ENCODE measurements around the gene GTF3A. TPM values are rescaled to one million over a fixed set of nuclear protein-coding genes. Genes with fewer than 3 reads are reported as not detected.
A peak's percentile ranks its signal among the peaks of the same experiment; 100 is the strongest.

Gene GTF3A
- polyA plus RNA-seq (2012; ENCODE audit: insufficient read length, low read depth) = 71.7 TPM

GRCh38 chr13:27424246-27425157 is at the start of gene GTF3A:
GTF3A (plus strand) TSS chr13:27424619.
- TF ChIP-seq FOXP2 (optimal IDR thresholded peaks at IDR 0.05; ENCODE audit: borderline replicate concordance, extremely low read depth, extremely low read length, insufficient read depth) = peak; percentile 18
- TF ChIP-seq, protein P1, sequence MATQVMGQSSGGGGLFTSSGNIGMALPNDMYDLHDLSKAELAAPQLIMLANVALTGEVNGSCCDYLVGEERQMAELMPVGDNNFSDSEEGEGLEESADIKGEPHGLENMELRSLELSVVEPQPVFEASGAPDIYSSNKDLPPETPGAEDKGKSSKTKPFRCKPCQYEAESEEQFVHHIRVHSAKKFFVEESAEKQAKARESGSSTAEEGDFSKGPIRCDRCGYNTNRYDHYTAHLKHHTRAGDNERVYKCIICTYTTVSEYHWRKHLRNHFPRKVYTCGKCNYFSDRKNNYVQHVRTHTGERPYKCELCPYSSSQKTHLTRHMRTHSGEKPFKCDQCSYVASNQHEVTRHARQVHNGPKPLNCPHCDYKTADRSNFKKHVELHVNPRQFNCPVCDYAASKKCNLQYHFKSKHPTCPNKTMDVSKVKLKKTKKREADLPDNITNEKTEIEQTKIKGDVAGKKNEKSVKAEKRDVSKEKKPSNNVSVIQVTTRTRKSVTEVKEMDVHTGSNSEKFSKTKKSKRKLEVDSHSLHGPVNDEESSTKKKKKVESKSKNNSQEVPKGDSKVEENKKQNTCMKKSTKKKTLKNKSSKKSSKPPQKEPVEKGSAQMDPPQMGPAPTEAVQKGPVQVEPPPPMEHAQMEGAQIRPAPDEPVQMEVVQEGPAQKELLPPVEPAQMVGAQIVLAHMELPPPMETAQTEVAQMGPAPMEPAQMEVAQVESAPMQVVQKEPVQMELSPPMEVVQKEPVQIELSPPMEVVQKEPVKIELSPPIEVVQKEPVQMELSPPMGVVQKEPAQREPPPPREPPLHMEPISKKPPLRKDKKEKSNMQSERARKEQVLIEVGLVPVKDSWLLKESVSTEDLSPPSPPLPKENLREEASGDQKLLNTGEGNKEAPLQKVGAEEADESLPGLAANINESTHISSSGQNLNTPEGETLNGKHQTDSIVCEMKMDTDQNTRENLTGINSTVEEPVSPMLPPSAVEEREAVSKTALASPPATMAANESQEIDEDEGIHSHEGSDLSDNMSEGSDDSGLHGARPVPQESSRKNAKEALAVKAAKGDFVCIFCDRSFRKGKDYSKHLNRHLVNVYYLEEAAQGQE (IDR thresholded peaks at IDR 0.05; ENCODE audit: insufficient read depth in 1 of 2, low read depth in 2 of 2, low read length in 2 of 2) = no peak
- no peak for TF ChIP-seq SIN3A (IDR thresholded peaks at IDR 0.05; ENCODE audit: borderline replicate concordance, insufficient read depth, low read length)
- TF ChIP-seq TAF1 (IDR thresholded peaks at IDR 0.05; ENCODE audit: borderline replicate concordance, insufficient read depth, low read length) = no peak
- peak; percentile 78 for TF ChIP-seq POLR2AphosphoS5 (IDR thresholded peaks at IDR 0.05; ENCODE audit: low read depth, low read length)

DNA sequence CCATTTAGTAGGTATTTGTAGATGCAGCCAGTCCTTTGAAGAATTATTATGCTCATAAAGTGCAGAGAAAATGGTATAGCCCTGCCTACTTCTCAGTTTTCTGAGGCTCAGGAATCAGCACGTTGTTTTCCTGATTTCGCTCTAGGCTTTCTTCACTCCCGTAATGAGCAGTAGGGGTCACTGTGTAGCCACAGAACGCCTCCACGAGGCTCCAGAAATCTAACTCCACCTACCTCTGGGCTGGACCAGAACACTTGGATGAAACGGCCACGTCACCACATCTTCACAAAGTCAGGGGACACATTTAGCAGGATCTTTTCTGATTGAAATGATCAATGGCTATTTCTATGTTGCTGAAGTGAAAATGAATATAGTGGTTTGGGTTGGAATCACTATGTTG is 49.8 kb upstream of the GTF3A start:
- TF ChIP-seq POLR2AphosphoS5 (IDR thresholded peaks at IDR 0.05; ENCODE audit: low read depth, low read length) = no peak
- TF ChIP-seq FOXP2 (optimal IDR thresholded peaks at IDR 0.05; ENCODE audit: borderline replicate concordance, extremely low read depth, extremely low read length, insufficient read depth) = no peak

- TF ChIP-seq, protein P1 (IDR thresholded peaks at IDR 0.05; ENCODE audit: insufficient read depth in 1 of 2, low read depth in 2 of 2, low read length in 2 of 2) = no peak
- TF ChIP-seq TAF1 (IDR thresholded peaks at IDR 0.05; ENCODE audit: borderline replicate concordance, insufficient read depth, low read length) (no peak), SIN3A (IDR thresholded peaks at IDR 0.05; ENCODE audit: borderline replicate concordance, insufficient read depth, low read length) (no peak), POLR2AphosphoS5 (IDR thresholded peaks at IDR 0.05; ENCODE audit: low read depth, low read length) (no peak)
Measured at GRCh38 chr13:27375686-27376326, 48.6 kb upstream of the GTF3A start.

- TF ChIP-seq TAF1 (IDR thresholded peaks at IDR 0.05; ENCODE audit: borderline replicate concordance, insufficient read depth, low read length) = no peak
- TF ChIP-seq, protein P1 (IDR thresholded peaks at IDR 0.05; ENCODE audit: insufficient read depth in 1 of 2, low read depth in 2 of 2, low read length in 2 of 2) = no peak
- no peak for TF ChIP-seq POLR2AphosphoS5 (IDR thresholded peaks at IDR 0.05; ENCODE audit: low read depth, low read length)
- TF ChIP-seq FOXP2 (optimal IDR thresholded peaks at IDR 0.05; ENCODE audit: borderline replicate concordance, extremely low read depth, extremely low read length, insufficient read depth) = no peak
- no peak for TF ChIP-seq SIN3A (IDR thresholded peaks at IDR 0.05; ENCODE audit: borderline replicate concordance, insufficient read depth, low read length)
Measured at GRCh38 chr13:27379126-27379525, 45.3 kb upstream of the GTF3A start.

DNA sequence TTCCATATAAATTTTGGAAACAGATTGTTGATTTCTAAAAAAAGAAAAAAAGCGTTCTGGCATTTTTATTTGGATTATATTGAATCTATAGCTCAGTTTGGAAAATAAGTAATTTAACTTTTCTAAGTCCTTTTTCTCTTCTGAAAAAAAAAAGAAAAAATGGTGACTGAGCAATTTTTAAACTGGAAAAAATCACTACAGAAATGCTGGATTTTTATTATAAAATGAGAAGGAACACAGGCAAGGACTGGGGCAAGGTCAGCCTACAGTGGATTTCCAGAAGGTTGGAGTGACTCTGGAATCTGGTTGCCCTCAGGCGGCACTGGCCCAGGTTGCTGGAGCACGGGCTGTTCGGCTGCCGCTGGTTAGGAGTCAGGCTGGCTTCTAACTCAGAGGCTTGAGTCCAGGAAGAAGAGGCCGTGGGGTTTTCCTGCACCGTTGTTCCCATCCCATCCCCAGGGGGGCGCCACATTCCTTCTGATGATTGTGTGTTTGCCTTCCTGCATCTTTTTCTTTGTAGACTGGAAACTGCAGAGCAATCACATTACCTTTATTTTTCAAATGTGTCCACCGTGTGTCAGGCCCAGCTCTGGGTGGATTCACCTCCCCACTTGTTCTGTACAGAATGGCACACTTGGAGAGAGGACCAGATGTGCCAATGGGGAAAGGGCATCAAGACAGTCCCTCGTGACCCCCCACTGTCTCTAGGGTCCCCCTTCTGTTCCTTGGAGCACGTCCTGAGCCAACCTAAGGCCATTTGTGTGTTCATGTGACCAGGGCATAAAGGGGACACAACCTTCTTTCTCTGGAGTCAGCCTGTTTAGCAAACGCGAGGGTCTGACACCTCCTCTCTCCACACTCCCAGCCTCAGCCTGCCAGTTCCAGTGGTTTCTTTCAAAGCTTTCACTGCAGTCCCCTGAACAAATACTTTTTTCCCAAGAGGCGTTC is 44.5 kb upstream of the GTF3A start:
- TF ChIP-seq SIN3A (IDR thresholded peaks at IDR 0.05; ENCODE audit: borderline replicate concordance, insufficient read depth, low read length) = no peak
- no peak for TF ChIP-seq TAF1 (IDR thresholded peaks at IDR 0.05; ENCODE audit: borderline replicate concordance, insufficient read depth, low read length)
- TF ChIP-seq POLR2AphosphoS5 (IDR thresholded peaks at IDR 0.05; ENCODE audit: low read depth, low read length) = no peak
- no peak for TF ChIP-seq FOXP2 (optimal IDR thresholded peaks at IDR 0.05; ENCODE audit: borderline replicate concordance, extremely low read depth, extremely low read length, insufficient read depth)
- TF ChIP-seq, protein P1 (IDR thresholded peaks at IDR 0.05; ENCODE audit: insufficient read depth in 1 of 2, low read depth in 2 of 2, low read length in 2 of 2) = no peak
